Keratinocyte (primary cell): Measurements from ENCODE around the gene GPR160. TPM values are rescaled to one million over a fixed set of nuclear protein-coding genes. Genes with fewer than 3 reads are reported as not detected.

Source experiments
- DNase-seq: peaks from one replicate; pipeline ENCODE4 v3.0.0-alpha.2; 2011; ENCODE audit warnings: low read depth, missing footprints, low spot score
- FAIRE-seq: peaks from 2 replicates; lab custom pipeline; 2011; peaks lifted over from hg19 to GRCh38; lab: Jason Lieb, UNC
- H2AFZ ChIP-seq: 2 replicates; pipeline ENCODE4 v1.6.0; 2012; ENCODE audit warnings: low read length, control low read depth, inconsistent platforms; ENCODE audit not compliant: control insufficient read depth
- H3K27ac ChIP-seq: 2 replicates; pipeline ENCODE4 v1.5.1; 2011; ENCODE audit warnings: low read length; ENCODE audit not compliant: control insufficient read depth, insufficient read depth
- H3K27me3 ChIP-seq: 3 replicates; pipeline ENCODE4 v1.6.0; 2011; ENCODE audit warnings: low read length; ENCODE audit not compliant: control insufficient read depth, insufficient read depth; ENCODE audit errors: extremely low read depth
- H3K36me3 ChIP-seq, 2 experiments: 2 replicates in 1 of 2; 3 replicates in 1 of 2; pipeline ENCODE4 v1.5.1; 2011; ENCODE audit warnings: low read length in 2 of 2, mild to moderate bottlenecking in 1 of 2; ENCODE audit not compliant: control insufficient read depth in 2 of 2, insufficient read depth in 2 of 2; ENCODE audit errors: extremely low read depth in 1 of 2
- H3K4me1 ChIP-seq: 3 replicates; pipeline ENCODE4 v1.5.1; 2011; ENCODE audit warnings: low read length; ENCODE audit not compliant: control insufficient read depth, insufficient read depth; ENCODE audit errors: extremely low read depth
- H3K4me2 ChIP-seq: 3 replicates; pipeline ENCODE4 v1.6.0; 2011; ENCODE audit warnings: low read depth, low read length; ENCODE audit not compliant: control insufficient read depth, insufficient read depth; ENCODE audit errors: extremely low read depth
- H3K4me3 ChIP-seq, 3 experiments: fragments of 200-600 bp in 1 of 3; sonication (generic) in 1 of 3; 2 replicates in 2 of 3; 3 replicates in 1 of 3; pipeline ENCODE4 v1.5.1; 2011 to 2016; ENCODE audit warnings: low read length in 3 of 3, mild to moderate bottlenecking in 3 of 3, control low read depth in 2 of 3, inconsistent platforms in 1 of 3, low read depth in 1 of 3, mixed read lengths in 1 of 3, mixed run types in 1 of 3, moderate library complexity in 1 of 3; ENCODE audit not compliant: control insufficient read depth in 2 of 3, insufficient read depth in 2 of 3; ENCODE audit errors: extremely low read depth in 1 of 3
- H3K79me2 ChIP-seq: 2 replicates; pipeline ENCODE4 v1.6.0; 2012; ENCODE audit warnings: low read length; ENCODE audit not compliant: control insufficient read depth, insufficient read depth
- H3K9ac ChIP-seq: 3 replicates; pipeline ENCODE4 v1.6.0; 2011; ENCODE audit warnings: low read length; ENCODE audit not compliant: control insufficient read depth, insufficient read depth; ENCODE audit errors: extremely low read depth
- H3K9me1 ChIP-seq: 3 replicates; pipeline ENCODE4 v1.6.0; 2011; ENCODE audit warnings: low read length; ENCODE audit not compliant: control insufficient read depth, insufficient read depth; ENCODE audit errors: extremely low read depth
- H3K9me3 ChIP-seq: 2 replicates; pipeline ENCODE4 v1.5.1; 2012; ENCODE audit warnings: low read depth, low read length; ENCODE audit not compliant: control insufficient read depth
- H4K20me1 ChIP-seq: 3 replicates; pipeline ENCODE4 v1.6.0; 2011; ENCODE audit warnings: low read length; ENCODE audit not compliant: control insufficient read depth, insufficient read depth; ENCODE audit errors: extremely low read depth
- CTCF ChIP-seq, 3 experiments: IDR thresholded peaks in 1 of 3; conservative IDR thresholded peaks in 1 of 3; optimal IDR thresholded peaks in 1 of 3; 2 replicates in 2 of 3; 3 replicates in 1 of 3; pipeline versions ENCODE3 to v1.5.1; 2011; ENCODE audit warnings: low read length in 3 of 3, mild to moderate bottlenecking in 3 of 3, moderate library complexity in 2 of 3, control low read depth in 1 of 3, inconsistent platforms in 1 of 3; ENCODE audit not compliant: insufficient read depth in 2 of 3; ENCODE audit errors: extremely low read depth in 1 of 3
- EZH2 ChIP-seq: IDR thresholded peaks from one replicate; pipeline ENCODE4 v1.6.1; 2012; ENCODE audit warnings: inconsistent platforms, mild to moderate bottlenecking, low read length, moderate library complexity
- dilution Hi-C: fragments of 300-500 bp; cut with MboI; formaldehyde crosslinking; loops from one replicate; pipeline ENCODE4 v1.7.0; 2020; ENCODE audit warnings: low sequenced_read_pairs; ENCODE audit not compliant: extremely low pct_ligation_motif_present
- polyA plus RNA-seq, 5 experiments: library from polyadenylated mRNA; depleted of rRNA in 3 of 5; stranded (reverse) in 3 of 5; stranded (forward) in 1 of 5; unstranded in 1 of 5; fragments of >200 nt; gene quantifications; 1 replicate in 1 of 5; 2 replicates in 3 of 5; 3 replicates in 1 of 5; pipeline versions ENCODE4 v1.2.1 to v1.2.3, GENCODE V29; 2011 to 2012; ENCODE audit warnings: missing spikeins in 2 of 5, low read depth in 1 of 5, low replicate concordance in 1 of 5
- small RNA-seq, 3 experiments: library from RNA; depleted of rRNA; stranded (forward); fragments of <200 nt; gene quantifications; one replicate each; pipeline ENCODE3, GENCODE V24; 2012; ENCODE audit warnings: low read depth in 3 of 3, low replicate concordance in 1 of 3; ENCODE audit not compliant: insufficient read length in 3 of 3

GPR160 gene
- polyA plus RNA-seq, 1 donor (not counting 4 experiments of a cell fraction or from before 2014, with no cell fraction given): 0.22 TPM

DNA sequence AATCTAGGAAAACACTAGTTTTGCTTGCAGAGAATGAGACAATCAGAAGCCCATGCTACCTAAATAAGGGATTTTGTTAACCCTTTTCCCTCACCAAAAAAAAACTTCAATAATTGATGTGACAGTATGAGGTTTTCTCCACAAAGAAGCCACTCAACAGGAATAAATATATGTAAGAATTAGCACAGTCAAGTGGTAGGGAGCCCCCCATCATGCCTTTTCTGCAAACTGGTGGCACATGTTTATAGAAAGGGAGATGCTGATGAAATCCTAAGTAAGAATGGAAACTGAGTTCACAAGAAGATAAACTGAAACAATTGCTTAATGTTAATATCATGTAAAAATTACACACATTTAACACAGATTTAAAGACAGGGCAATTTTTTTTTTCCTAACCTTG lies 92.7 kb downstream of the GPR160 start:
- Histone ChIP-seq H3K9ac (no peak overlapping the region), H2AFZ (no peak overlapping the region), H3K36me3 (peaks cover 6 to 15% of the 10 kb centered on the region in 2 experiments), H3K4me2 (no peak overlapping the region), H3K27ac (peak overlapping the region; percentile 20), H3K9me1 (no peaks in the 10 kb centered on the region), H3K9me3 (no peaks in the 10 kb centered on the region), H3K4me1 (no peaks in the 10 kb centered on the region), H3K4me3 (no peak overlapping the region), H3K27me3 (no peaks in the 10 kb centered on the region), H4K20me1 (no peaks in the 10 kb centered on the region), H3K79me2 (peaks cover 2% of the 10 kb centered on the region)
- dilution Hi-C loops: no loop called here
- FAIRE-seq (no peak), DNase-seq (no peak)
- TF ChIP-seq CTCF (optimal IDR thresholded peaks at IDR 0.05 in 1 of 3, IDR thresholded peaks at IDR 0.05 in 1 of 3, conservative IDR thresholded peaks at IDR 0.05 in 1 of 3; ENCODE audit: extremely low read depth in 1 of 3, insufficient read depth in 2 of 3, low read length in 3 of 3) (no peak), EZH2 (no peak)

- H3K4me3 ChIP-seq: no peak overlapping the region
- FAIRE-seq (no peak), DNase-seq (no peak)
- H3K4me2 ChIP-seq: no peak overlapping the region
- H3K4me1 ChIP-seq: no peaks in the 10 kb centered on the region
- no peak overlapping the region for H2AFZ ChIP-seq
- peaks cover 6 to 18% of the 10 kb centered on the region in 2 experiments for H3K36me3 ChIP-seq
- H4K20me1 ChIP-seq: no peaks in the 10 kb centered on the region
- H3K9me1 ChIP-seq: no peaks in the 10 kb centered on the region
- peaks cover 2% of the 10 kb centered on the region for H3K79me2 ChIP-seq
- no peaks in the 10 kb centered on the region for H3K27me3 ChIP-seq
- no peaks in the 10 kb centered on the region for H3K9me3 ChIP-seq
- TF ChIP-seq CTCF (optimal IDR thresholded peaks at IDR 0.05 in 1 of 3, IDR thresholded peaks at IDR 0.05 in 1 of 3, conservative IDR thresholded peaks at IDR 0.05 in 1 of 3; ENCODE audit: extremely low read depth in 1 of 3, insufficient read depth in 2 of 3, low read length in 3 of 3): no peak
- TF ChIP-seq EZH2: no peak
- dilution Hi-C loops: no loop called here
- H3K9ac ChIP-seq: no peak overlapping the region
- H3K27ac ChIP-seq: no peak overlapping the region
These were observed 94.5 kb downstream of the GPR160 start for GRCh38 chr3:170132335-170132734.

Small RNAs within 50 kb of the gene (small RNA-seq; reads per million reads assigned to genes)
- 0 reads per million in 3 experiments for gene RNU4-38P

Other genes starting within 250 kb of the GPR160 start
- not detected in 3 replicates for gene LRRIQ4, start 225.1 kb upstream of the GPR160 start, polyA plus RNA-seq
- gene LRRC34, start 225.1 kb upstream of the GPR160 start, polyA plus RNA-seq: 0.17 to 0.43 TPM (median 0.36 TPM) in 3 replicates
- not detected in 3 replicates for gene LRRC31, start 168.1 kb upstream of the GPR160 start, polyA plus RNA-seq
- gene SAMD7, start 126.4 kb upstream of the GPR160 start, polyA plus RNA-seq: not detected in 3 replicates
- 63.3 to 66.7 TPM (median 66.1 TPM) in 3 replicates for gene SEC62, start 71.2 kb upstream of the GPR160 start, polyA plus RNA-seq
- 32.2 to 37.6 TPM (median 37.5 TPM) in 3 replicates for gene PHC3, start 143.7 kb downstream of the GPR160 start, polyA plus RNA-seq
- gene PRKCI, start 184.4 kb downstream of the GPR160 start, polyA plus RNA-seq: 34.9 to 53.5 TPM (median 35.9 TPM) in 3 replicates